ENCODE measurements around the gene UBE2V1.

GRCh38 chr20:50149481-50150254 is 36.7 kb upstream of the UBE2V1 start:
- TF ChIP-seq CTCF (IDR thresholded peaks at IDR 0.05) (no peak), POLR2A (IDR thresholded peaks at IDR 0.05) (no peak)

All from adrenal gland (tissue), 5 donors.